ENCODE results near the gene SERPINB3. TPM values are rescaled to one million over a fixed set of nuclear protein-coding genes. Genes with fewer than 3 reads are reported as not detected.

SERPINB3 gene
- total and polyA plus RNA-seq, 2 of the 13 experiments (the other 11 are each of a cell fraction or from before 2014, with no cell fraction given): not detected

DNA sequence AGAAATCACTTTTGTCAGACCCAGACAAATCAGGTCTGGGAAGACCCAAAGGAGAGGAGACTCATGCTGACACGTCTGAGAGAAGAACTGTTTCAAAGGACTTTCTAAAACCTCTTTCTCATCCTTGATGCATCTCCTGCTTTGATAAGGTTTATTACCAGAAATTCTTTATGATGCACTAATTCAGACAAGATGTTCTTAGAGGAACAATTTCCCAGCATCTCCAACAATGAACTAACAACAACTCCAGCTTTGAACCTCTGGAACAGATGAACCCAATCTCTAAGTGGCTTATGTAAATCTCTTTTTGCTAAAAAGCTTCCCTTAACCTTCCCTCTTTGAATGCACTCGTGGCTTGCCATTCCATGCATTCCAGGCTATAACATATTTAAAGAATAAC is 25.2 kb upstream of the SERPINB3 start:
- BruUV-seq (replicated peaks): no TSS peak
- Histone ChIP-seq H3K4me2 (ENCODE audit: low read depth, low read length) (no peak overlapping the region), H3K27ac (ENCODE audit: extremely low read length, insufficient read depth, low read length) (no peak overlapping the region), H3K4me1 (ENCODE audit: insufficient read depth, low read length) (peaks cover 12% of the 10 kb centered on the region), H2AFZ (ENCODE audit: low read length) (no peak overlapping the region), H3K9ac (ENCODE audit: insufficient read depth, low read depth, low read length) (no peak overlapping the region), H3K4me3 (replicated peaks in 1 of 3; ENCODE audit: insufficient read depth in 1 of 3, low read depth in 2 of 3, low read length in 3 of 3) (no peak overlapping the region), H3K36me3 (replicated peaks in 1 of 2; ENCODE audit: control insufficient read depth in 1 of 2, insufficient read depth in 2 of 2, low read length in 2 of 2) (no peaks in the 10 kb centered on the region), H4K20me1 (ENCODE audit: insufficient read depth, low read length) (no peaks in the 10 kb centered on the region), H3K79me2 (ENCODE audit: insufficient read depth, low read length) (no peaks in the 10 kb centered on the region), H3K27me3 (ENCODE audit: control insufficient read depth in 1 of 2, insufficient read depth in 2 of 2, low read length in 2 of 2) (no peaks in the 10 kb centered on the region), H3K9me3 (ENCODE audit: low read length) (no peaks in the 10 kb centered on the region)
- ChIA-PET CTCF (ENCODE audit: low intra/inter-chr PET ratio, low total read pairs) (no interaction called here), POLR2A (no interaction called here)
- WGBS (ENCODE audit: low lambda C conversion rate): 26% methylated on average over 2 of the region's 2 CpGs
- ATAC-seq: no peak
- in situ Hi-C loops (cut with HindIII; ENCODE audit: extremely low pct_ligation_motif_present, low pct_unique_long_range_greater_than_20kb) (no loop called here), intact Hi-C loops (cut with micrococcal nuclease; ENCODE audit: unreplicated experiment) (no loop called here)
- DNase-seq (ENCODE audit: low spot score): no peak
- FAIRE-seq: no peak
- TF ChIP-seq SIN3A (IDR thresholded peaks at IDR 0.05; ENCODE audit: borderline replicate concordance, low read depth, low read length) (no peak), PITX1 (CRISPR knock-in tag; IDR thresholded peaks at IDR 0.05) (no peak), NFATC3 (CRISPR knock-in tag; IDR thresholded peaks at IDR 0.05) (no peak), ZNF569 (CRISPR knock-in tag; IDR thresholded peaks at IDR 0.05; ENCODE audit: borderline replicate concordance) (no peak), TCF7 (IDR thresholded peaks at IDR 0.05; ENCODE audit: low read depth) (no peak), ZNF672 (CRISPR knock-in tag; IDR thresholded peaks at IDR 0.05) (no peak), SMAD1 (CRISPR knock-in tag; IDR thresholded peaks at IDR 0.05; ENCODE audit: borderline replicate concordance, low read depth) (no peak)
- TF ChIP-seq, protein P1, sequence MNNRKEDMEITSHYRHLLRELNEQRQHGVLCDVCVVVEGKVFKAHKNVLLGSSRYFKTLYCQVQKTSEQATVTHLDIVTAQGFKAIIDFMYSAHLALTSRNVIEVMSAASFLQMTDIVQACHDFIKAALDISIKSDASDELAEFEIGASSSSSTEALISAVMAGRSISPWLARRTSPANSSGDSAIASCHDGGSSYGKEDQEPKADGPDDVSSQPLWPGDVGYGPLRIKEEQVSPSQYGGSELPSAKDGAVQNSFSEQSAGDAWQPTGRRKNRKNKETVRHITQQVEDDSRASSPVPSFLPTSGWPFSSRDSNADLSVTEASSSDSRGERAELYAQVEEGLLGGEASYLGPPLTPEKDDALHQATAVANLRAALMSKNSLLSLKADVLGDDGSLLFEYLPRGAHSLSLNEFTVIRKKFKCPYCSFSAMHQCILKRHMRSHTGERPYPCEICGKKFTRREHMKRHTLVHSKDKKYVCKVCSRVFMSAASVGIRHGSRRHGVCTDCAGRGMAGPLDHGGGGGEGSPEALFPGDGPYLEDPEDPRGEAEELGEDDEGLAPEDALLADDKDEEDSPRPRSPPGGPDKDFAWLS (CRISPR knock-in tag; IDR thresholded peaks at IDR 0.05; ENCODE audit: borderline replicate concordance): no peak
- TF ChIP-seq, protein P2, sequence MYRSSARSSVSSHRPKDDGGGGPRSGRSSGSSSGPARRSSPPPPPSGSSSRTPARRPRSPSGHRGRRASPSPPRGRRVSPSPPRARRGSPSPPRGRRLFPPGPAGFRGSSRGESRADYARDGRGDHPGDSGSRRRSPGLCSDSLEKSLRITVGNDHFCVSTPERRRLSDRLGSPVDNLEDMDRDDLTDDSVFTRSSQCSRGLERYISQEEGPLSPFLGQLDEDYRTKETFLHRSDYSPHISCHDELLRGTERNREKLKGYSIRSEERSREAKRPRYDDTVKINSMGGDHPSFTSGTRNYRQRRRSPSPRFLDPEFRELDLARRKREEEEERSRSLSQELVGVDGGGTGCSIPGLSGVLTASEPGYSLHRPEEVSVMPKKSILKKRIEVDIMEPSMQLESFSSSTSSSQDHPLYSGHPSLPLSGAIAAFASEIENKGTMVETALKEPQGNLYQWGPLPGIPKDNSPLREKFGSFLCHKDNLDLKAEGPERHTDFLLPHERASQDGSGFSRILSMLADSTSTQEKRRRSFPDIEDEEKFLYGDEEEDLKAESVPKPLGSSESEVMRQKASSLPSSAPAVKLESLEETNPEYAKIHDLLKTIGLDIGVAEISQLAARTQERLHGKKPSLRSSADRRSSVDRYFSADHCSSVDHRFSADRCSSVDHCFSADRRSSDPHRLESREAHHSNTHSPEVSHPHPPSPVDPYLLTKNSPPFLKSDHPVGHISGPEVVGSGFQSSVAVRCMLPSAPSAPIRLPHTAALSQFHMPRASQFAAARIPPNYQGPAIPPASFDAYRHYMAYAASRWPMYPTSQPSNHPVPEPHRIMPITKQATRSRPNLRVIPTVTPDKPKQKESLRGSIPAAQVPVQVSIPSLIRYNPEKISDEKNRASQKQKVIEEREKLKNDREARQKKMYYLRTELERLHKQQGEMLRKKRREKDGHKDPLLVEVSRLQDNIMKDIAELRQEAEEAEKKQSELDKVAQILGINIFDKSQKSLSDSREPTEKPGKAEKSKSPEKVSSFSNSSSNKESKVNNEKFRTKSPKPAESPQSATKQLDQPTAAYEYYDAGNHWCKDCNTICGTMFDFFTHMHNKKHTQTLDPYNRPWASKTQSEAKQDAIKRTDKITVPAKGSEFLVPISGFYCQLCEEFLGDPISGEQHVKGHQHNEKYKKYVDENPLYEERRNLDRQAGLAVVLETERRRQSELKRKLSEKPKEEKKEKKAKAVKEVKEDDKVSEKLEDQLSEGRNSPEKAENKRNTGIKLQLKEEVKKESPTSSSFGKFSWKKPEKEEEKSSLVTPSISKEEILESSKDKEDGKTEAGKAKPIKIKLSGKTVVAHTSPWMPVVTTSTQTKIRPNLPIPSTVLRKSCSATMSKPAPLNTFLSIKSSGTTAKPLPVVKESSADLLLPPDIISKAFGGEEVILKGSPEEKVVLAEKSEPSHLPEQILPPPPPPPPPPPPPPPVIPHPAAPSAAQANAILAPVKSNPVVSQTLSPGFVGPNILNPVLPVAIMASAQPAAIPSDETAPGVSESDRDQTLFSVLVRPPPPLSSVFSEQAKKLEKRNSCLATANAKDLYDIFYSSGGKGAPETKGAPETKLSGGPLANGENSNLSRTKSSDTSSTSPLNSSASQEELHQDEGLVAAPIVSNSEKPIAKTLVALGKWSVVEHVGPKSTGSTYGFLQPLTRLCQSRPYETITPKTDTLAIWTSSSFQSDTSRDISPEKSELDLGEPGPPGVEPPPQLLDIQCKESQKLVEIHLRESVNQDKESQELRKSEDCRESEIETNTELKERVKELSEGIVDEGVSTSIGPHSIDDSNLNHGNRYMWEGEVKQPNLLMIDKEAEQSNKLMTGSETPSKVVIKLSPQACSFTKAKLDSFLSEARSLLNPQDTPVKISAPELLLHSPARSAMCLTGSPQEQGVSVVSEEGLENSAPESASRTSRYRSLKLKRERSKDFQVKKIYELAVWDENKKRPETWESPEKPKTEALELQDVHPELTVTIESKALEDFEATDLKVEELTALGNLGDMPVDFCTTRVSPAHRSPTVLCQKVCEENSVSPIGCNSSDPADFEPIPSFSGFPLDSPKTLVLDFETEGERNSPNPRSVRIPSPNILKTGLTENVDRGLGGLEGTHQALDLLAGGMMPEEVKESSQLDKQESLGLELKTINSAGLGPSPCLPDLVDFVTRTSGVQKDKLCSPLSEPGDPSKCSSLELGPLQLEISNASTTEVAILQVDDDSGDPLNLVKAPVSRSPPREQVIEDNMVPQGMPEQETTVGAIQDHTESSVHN (CRISPR knock-in tag; IDR thresholded peaks at IDR 0.05): no peak
- TF ChIP-seq, protein P3, sequence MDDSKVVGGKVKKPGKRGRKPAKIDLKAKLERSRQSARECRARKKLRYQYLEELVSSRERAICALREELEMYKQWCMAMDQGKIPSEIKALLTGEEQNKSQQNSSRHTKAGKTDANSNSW (CRISPR knock-in tag; IDR thresholded peaks at IDR 0.05; ENCODE audit: borderline replicate concordance): no peak
- TF ChIP-seq, protein P4, sequence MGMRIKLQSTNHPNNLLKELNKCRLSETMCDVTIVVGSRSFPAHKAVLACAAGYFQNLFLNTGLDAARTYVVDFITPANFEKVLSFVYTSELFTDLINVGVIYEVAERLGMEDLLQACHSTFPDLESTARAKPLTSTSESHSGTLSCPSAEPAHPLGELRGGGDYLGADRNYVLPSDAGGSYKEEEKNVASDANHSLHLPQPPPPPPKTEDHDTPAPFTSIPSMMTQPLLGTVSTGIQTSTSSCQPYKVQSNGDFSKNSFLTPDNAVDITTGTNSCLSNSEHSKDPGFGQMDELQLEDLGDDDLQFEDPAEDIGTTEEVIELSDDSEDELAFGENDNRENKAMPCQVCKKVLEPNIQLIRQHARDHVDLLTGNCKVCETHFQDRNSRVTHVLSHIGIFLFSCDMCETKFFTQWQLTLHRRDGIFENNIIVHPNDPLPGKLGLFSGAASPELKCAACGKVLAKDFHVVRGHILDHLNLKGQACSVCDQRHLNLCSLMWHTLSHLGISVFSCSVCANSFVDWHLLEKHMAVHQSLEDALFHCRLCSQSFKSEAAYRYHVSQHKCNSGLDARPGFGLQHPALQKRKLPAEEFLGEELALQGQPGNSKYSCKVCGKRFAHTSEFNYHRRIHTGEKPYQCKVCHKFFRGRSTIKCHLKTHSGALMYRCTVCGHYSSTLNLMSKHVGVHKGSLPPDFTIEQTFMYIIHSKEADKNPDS (CRISPR knock-in tag; IDR thresholded peaks at IDR 0.05): no peak
